ENCODE data around the gene CAMK4. TPM values are rescaled to one million over a fixed set of nuclear protein-coding genes. Genes with fewer than 3 reads are reported as not detected.

CAMK4 gene
- total RNA-seq, 1 experiment from 2014 or later = 10.2 TPM

GRCh38 chr5:111401906-111402305 is 177.7 kb downstream of the CAMK4 start:
- POLR2A ChIA-PET = no interaction called here
- no peaks in the 10 kb centered on the region for H3K4me1 ChIP-seq (ENCODE audit: control insufficient read depth in 1 of 2, insufficient read depth in 2 of 2, low read length in 2 of 2)
- no TSS peak for BruUV-seq (replicated peaks)
- TF ChIP-seq ELF1 (IDR thresholded peaks at IDR 0.05; ENCODE audit: borderline replicate concordance, low read depth) (no peak), CBX3 (IDR thresholded peaks at IDR 0.05; ENCODE audit: low read depth) (no peak), SP1 (IDR thresholded peaks at IDR 0.05; ENCODE audit: low read depth) (no peak), MAX (IDR thresholded peaks at IDR 0.05) (no peak), ZNF274 (IDR thresholded peaks at IDR 0.05; ENCODE audit: low read depth, low read length) (no peak), TCF7L2 (IDR thresholded peaks at IDR 0.05; ENCODE audit: borderline replicate concordance, extremely low read depth, insufficient read depth, insufficient read length) (no peak), EZH2 (IDR thresholded peaks at IDR 0.05) (no peak), POLR2AphosphoS5 (IDR thresholded peaks at IDR 0.05; ENCODE audit: low read depth, low read length) (no peak), EGR1 (IDR thresholded peaks at IDR 0.05; ENCODE audit: low read depth) (no peak), SIN3A (IDR thresholded peaks at IDR 0.05; ENCODE audit: low read depth) (no peak), EZH2phosphoT487 (IDR thresholded peaks at IDR 0.05; ENCODE audit: borderline replicate concordance) (no peak), ATF3 (IDR thresholded peaks at IDR 0.05) (no peak), YY1 (IDR thresholded peaks at IDR 0.05; ENCODE audit: extremely low read depth, insufficient replicate concordance, low read depth, low read length) (no peak), JUND (IDR thresholded peaks at IDR 0.05) (no peak), REST (IDR thresholded peaks at IDR 0.05; ENCODE audit: low read depth) (no peak), POLR2A (IDR thresholded peaks at IDR 0.05; ENCODE audit: borderline replicate concordance, extremely low read depth, insufficient read depth, insufficient read length) (no peak), FOSL1 (IDR thresholded peaks at IDR 0.05; ENCODE audit: low read depth) (no peak)
- H3K27ac ChIP-seq (ENCODE audit: low read depth, low read length) = no peak overlapping the region
- DNase-seq (ENCODE audit: low read depth, low spot score) (no peak), ATAC-seq (no peak)
- no peaks in the 10 kb centered on the region for H3K9me2 ChIP-seq (ENCODE audit: insufficient read depth)
- no peaks in the 10 kb centered on the region for H3K9me3 ChIP-seq (ENCODE audit: control insufficient read depth in 1 of 2, insufficient read depth in 1 of 2, low read depth in 1 of 2, low read length in 2 of 2)
- H3K79me2 ChIP-seq (ENCODE audit: insufficient read depth, low read length) = no peaks in the 10 kb centered on the region
- no peak overlapping the region for H3K9ac ChIP-seq (ENCODE audit: low read length)
- RAD21 ChIA-PET (ENCODE audit: low non-redundant PET in 1 of 2, low total read pairs in 2 of 2, uncharacterized antibody in 2 of 2, unreplicated experiment in 2 of 2) = no interaction called here
- H3K4me2 ChIP-seq (ENCODE audit: low read length) = no peak overlapping the region
- no peaks in the 10 kb centered on the region for H3K36me3 ChIP-seq (ENCODE audit: control insufficient read depth in 1 of 2, insufficient read depth in 2 of 2, low read length in 2 of 2)
- no peak overlapping the region for H2AFZ ChIP-seq (ENCODE audit: low read depth, low read length, poor library complexity, severe bottlenecking)
- CTCF ChIA-PET = interaction anchor here (1.2 kb wide), 1 partner anchor 130 kb away, joined by 4 read pairs; no protein-coding TSS in a partner anchor
- no peak overlapping the region for H3K4me3 ChIP-seq (replicated peaks in 1 of 2; ENCODE audit: low read depth in 1 of 2, low read length in 2 of 2)
- intact Hi-C loops (cut with micrococcal nuclease) = no loop called here
- no peaks in the 10 kb centered on the region for H4K20me1 ChIP-seq (ENCODE audit: insufficient read depth)
- no peaks in the 10 kb centered on the region for H3K27me3 ChIP-seq (ENCODE audit: insufficient read depth, low read length)

Data from HCT116 (cell line).